Neuronal stem cell (in vitro differentiated cells): ENCODE data around the gene STAG2.
"Not testable (repeated sequence)": the region's sequence is repeated elsewhere in the genome, so short reads cannot be mapped to it uniquely, and the experiment has no call there.

Experiments
- DNase-seq: peaks from one replicate; pipeline ENCODE4 v3.0.0-alpha.2; 2013; ENCODE audit warnings: low spot score
- H2AFZ ChIP-seq: one replicate; pipeline ENCODE4 v1.6.1; 2013; ENCODE audit warnings: mild to moderate bottlenecking, low read length, inconsistent platforms
- H2AK5ac ChIP-seq: 2 replicates; pipeline ENCODE4 v1.6.1; 2013; ENCODE audit warnings: low read depth, mild to moderate bottlenecking, inconsistent platforms, low read length, moderate library complexity, mixed read lengths
- H2BK120ac ChIP-seq: 2 replicates; pipeline ENCODE4 v1.6.1; 2013; ENCODE audit warnings: low read depth, mild to moderate bottlenecking, inconsistent platforms, low read length, moderate library complexity, mixed read lengths
- H2BK12ac ChIP-seq: one replicate; pipeline ENCODE4 v1.6.1; 2013; ENCODE audit warnings: low read length, inconsistent platforms
- H2BK15ac ChIP-seq: 2 replicates; pipeline ENCODE4 v1.6.1; 2013; ENCODE audit warnings: mild to moderate bottlenecking, low read length, inconsistent platforms, mixed read lengths
- H2BK5ac ChIP-seq: one replicate; pipeline ENCODE4 v1.6.1; 2013; ENCODE audit warnings: inconsistent platforms, mild to moderate bottlenecking, low read length, moderate library complexity
- H3K14ac ChIP-seq: one replicate; pipeline ENCODE4 v1.6.1; 2013; ENCODE audit warnings: low read length, inconsistent platforms
- H3K18ac ChIP-seq: 2 replicates; pipeline ENCODE4 v1.6.1; 2013; ENCODE audit warnings: low read length, inconsistent platforms
- H3K23ac ChIP-seq: 2 replicates; pipeline ENCODE4 v1.6.1; 2013; ENCODE audit warnings: low read depth, mild to moderate bottlenecking, mixed read lengths, low read length, inconsistent platforms; ENCODE audit not compliant: poor library complexity
- H3K27ac ChIP-seq: replicated peaks from 3 replicates; pipeline ENCODE4 v1.5.1; 2013; ENCODE audit warnings: low read length, inconsistent platforms
- H3K27me3 ChIP-seq, 3 experiments: 2 replicates each; pipeline ENCODE4 v1.6.1; 2013; ENCODE audit warnings: low read length in 3 of 3, mild to moderate bottlenecking in 2 of 3, inconsistent platforms in 1 of 3, low read depth in 1 of 3, mixed read lengths in 1 of 3, moderate library complexity in 1 of 3; ENCODE audit not compliant: control insufficient read depth in 3 of 3, insufficient read depth in 3 of 3
- H3K36me3 ChIP-seq, 2 donors: replicated peaks in 1 of 2; 2 replicates each; pipeline ENCODE4 v1.6.1; 2013; ENCODE audit warnings: low read length in 2 of 2; ENCODE audit not compliant: control insufficient read depth in 2 of 2, insufficient read depth in 2 of 2
- H3K4ac ChIP-seq: 2 replicates; pipeline ENCODE4 v1.6.1; 2013; ENCODE audit warnings: inconsistent platforms, mild to moderate bottlenecking, low read length, moderate library complexity
- H3K4me1 ChIP-seq, 2 donors: 1 replicate in 1 of 2; 2 replicates in 1 of 2; pipeline ENCODE4 v1.6.1; 2013; ENCODE audit warnings: low read length in 2 of 2, low read depth in 1 of 2; ENCODE audit not compliant: control insufficient read depth in 2 of 2, insufficient read depth in 1 of 2
- H3K4me2 ChIP-seq: one replicate; pipeline ENCODE4 v1.6.1; 2013; ENCODE audit warnings: mild to moderate bottlenecking, low read length, inconsistent platforms; ENCODE audit not compliant: insufficient read depth, poor library complexity, severe bottlenecking
- H3K4me3 ChIP-seq, 2 donors: 2 replicates each; pipeline ENCODE4 v1.5.1; 2013; ENCODE audit warnings: low read length in 2 of 2, mild to moderate bottlenecking in 2 of 2, inconsistent platforms in 1 of 2, moderate library complexity in 1 of 2
- H3K79me1 ChIP-seq: one replicate; pipeline ENCODE4 v1.6.1; 2013; ENCODE audit warnings: low read depth, mild to moderate bottlenecking, inconsistent platforms, low read length, moderate library complexity
- H3K9ac ChIP-seq: one replicate; pipeline ENCODE4 v1.6.1; 2013; ENCODE audit warnings: mild to moderate bottlenecking, low read depth, low read length, inconsistent platforms; ENCODE audit not compliant: poor library complexity
- H3K9me3 ChIP-seq, 2 donors: replicated peaks in 1 of 2; 2 replicates each; pipeline versions ENCODE3 to v1.6.1; 2013; ENCODE audit warnings: low read length in 2 of 2, mild to moderate bottlenecking in 2 of 2, inconsistent platforms in 1 of 2, low read depth in 1 of 2, mixed read lengths in 1 of 2, moderate library complexity in 1 of 2; ENCODE audit not compliant: control insufficient read depth in 2 of 2, insufficient read depth in 1 of 2
- H4K8ac ChIP-seq: one replicate; pipeline ENCODE4 v1.6.1; 2013; ENCODE audit warnings: low read depth, mild to moderate bottlenecking, inconsistent platforms, low read length, moderate library complexity
- H4K91ac ChIP-seq: one replicate; pipeline ENCODE4 v1.6.1; 2013; ENCODE audit warnings: low read length, low read depth, mild to moderate bottlenecking, inconsistent platforms; ENCODE audit not compliant: poor library complexity
- WGBS, 2 donors: extraction: QIAGEN DNeasy Blood & Tissue Kit; methylation state at CpG; one replicate each; pipeline ENCODE4 v1.1.7; 2013; ENCODE audit warnings: missing lambda C conversion rate in 2 of 2, mixed read lengths in 1 of 2; ENCODE audit not compliant: insufficient read length in 2 of 2, insufficient replicate concordance in 1 of 2; ENCODE audit errors: extremely low coverage in 2 of 2; 5-methylcytosine and 5-hydroxymethylcytosine counted together

The STAG2 gene

DNA sequence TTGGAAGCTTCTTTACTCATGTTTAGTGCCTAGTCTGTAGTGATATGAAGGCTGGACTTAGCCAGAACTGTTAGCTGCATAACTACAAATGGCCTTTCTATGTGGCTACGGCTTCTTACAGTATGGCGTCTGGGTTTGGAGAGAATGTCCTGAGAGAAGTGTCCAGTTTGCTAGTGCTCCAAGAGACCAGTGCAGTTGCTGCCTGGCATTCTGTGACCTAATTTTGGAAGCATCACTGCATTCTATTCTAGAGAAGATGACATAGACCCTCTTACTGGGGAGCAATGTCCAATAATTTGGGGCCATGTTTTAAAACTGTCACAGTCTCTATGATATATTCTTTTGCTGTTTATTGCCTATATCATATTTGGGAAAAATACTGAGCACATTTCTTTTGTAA lies 74.2 kb downstream of the STAG2 start:
- Histone ChIP-seq H2BK120ac (no peak overlapping the region), H3K27ac (no peak overlapping the region), H3K4me3 (no peak overlapping the region), H2AK5ac (no peak overlapping the region), H3K4me1 (no peaks in the 10 kb centered on the region), H2BK15ac (no peak overlapping the region), H3K18ac (no peak overlapping the region), H2BK5ac (no peak overlapping the region), H2AFZ (no peak overlapping the region), H3K36me3 (peaks cover 0 to 71% of the 10 kb centered on the region in 2 donors), H4K8ac (no peak overlapping the region), H3K23ac (no peak overlapping the region), H3K14ac (no peak overlapping the region), H3K4ac (no peak overlapping the region), H3K79me1 (peaks cover 2% of the 10 kb centered on the region), H3K27me3 (no peaks in the 10 kb centered on the region), H2BK12ac (no peak overlapping the region), H3K4me2 (no peak overlapping the region), H4K91ac (no peak overlapping the region), H3K9me3 (no peaks in the 10 kb centered on the region), H3K9ac (no peak overlapping the region)
- no CpG with 5 or more reads among the region's 2 CpGs for WGBS, 2 donors
- no peak for DNase-seq

DNA sequence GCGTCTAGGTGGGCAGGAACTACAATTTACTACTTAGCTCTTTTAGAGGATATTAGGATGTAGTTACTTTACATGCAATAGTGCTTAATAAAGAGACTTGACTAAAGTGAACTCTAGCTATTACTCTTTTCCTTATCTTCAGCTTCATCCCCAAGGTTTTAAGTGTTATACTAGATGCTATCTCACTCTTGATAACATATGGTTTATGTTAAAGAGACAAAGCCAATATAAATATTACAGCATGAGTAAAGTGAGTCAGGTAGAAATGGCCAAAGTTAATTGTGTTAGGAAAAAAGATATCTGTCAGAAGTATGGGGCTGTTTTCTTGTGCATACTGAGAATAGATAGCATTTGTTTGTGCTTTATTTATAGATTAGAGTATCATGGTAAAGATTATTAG lies 80.5 kb downstream of the STAG2 start:
- Histone ChIP-seq H3K4ac (no peak overlapping the region), H2BK120ac (no peak overlapping the region), H2BK12ac (no peak overlapping the region), H2BK15ac (no peak overlapping the region), H3K4me3 (no peak overlapping the region), H3K9me3 (no peaks in the 10 kb centered on the region), H2AFZ (no peak overlapping the region), H3K4me1 (no peaks in the 10 kb centered on the region), H3K27ac (no peak overlapping the region), H4K91ac (no peak overlapping the region), H4K8ac (no peak overlapping the region), H3K14ac (no peak overlapping the region), H3K36me3 (peaks cover 0 to 86% of the 10 kb centered on the region in 2 donors), H2AK5ac (no peak overlapping the region), H3K18ac (no peak overlapping the region), H2BK5ac (no peak overlapping the region), H3K79me1 (peaks cover 2% of the 10 kb centered on the region), H3K27me3 (no peaks in the 10 kb centered on the region), H3K9ac (no peak overlapping the region), H3K23ac (no peak overlapping the region), H3K4me2 (no peak overlapping the region)
- WGBS, 2 donors, result no CpG with 5 or more reads among the region's 1 CpG
- DNase-seq, result no peak

DNA sequence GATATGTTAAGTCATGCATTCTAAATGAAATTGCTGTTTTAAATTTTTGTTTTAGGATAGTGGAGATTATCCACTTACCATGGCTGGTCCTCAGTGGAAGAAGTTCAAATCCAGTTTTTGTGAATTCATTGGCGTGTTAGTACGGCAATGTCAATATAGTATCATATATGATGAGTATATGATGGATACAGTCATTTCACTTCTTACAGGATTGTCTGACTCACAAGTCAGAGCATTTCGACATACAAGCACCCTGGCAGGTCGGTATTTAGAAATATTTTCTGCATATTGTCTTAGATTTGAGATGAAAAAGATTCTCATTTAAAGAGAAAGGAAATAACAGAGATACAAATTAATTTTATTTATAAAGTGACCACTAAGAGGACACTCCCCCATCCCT lies 83.6 kb downstream of the STAG2 start:
- Histone ChIP-seq H3K27ac (no peak overlapping the region), H3K4me2 (no peak overlapping the region), H3K79me1 (no peaks in the 10 kb centered on the region), H3K36me3 (peaks cover 4 to 89% of the 10 kb centered on the region in 2 donors), H2AK5ac (no peak overlapping the region), H2AFZ (no peak overlapping the region), H3K9ac (no peak overlapping the region), H3K27me3 (no peaks in the 10 kb centered on the region), H3K23ac (no peak overlapping the region), H2BK15ac (no peak overlapping the region), H2BK120ac (no peak overlapping the region), H3K14ac (no peak overlapping the region), H2BK12ac (no peak overlapping the region), H3K4me1 (no peaks in the 10 kb centered on the region), H4K8ac (no peak overlapping the region), H2BK5ac (no peak overlapping the region), H3K4me3 (no peak overlapping the region), H3K4ac (no peak overlapping the region), H3K18ac (no peak overlapping the region), H3K9me3 (no peaks in the 10 kb centered on the region), H4K91ac (no peak overlapping the region)
- whole genome bisulfite sequencing, 2 donors, result no CpG with 5 or more reads among the region's 4 CpGs
- no peak for DNase-seq

DNA sequence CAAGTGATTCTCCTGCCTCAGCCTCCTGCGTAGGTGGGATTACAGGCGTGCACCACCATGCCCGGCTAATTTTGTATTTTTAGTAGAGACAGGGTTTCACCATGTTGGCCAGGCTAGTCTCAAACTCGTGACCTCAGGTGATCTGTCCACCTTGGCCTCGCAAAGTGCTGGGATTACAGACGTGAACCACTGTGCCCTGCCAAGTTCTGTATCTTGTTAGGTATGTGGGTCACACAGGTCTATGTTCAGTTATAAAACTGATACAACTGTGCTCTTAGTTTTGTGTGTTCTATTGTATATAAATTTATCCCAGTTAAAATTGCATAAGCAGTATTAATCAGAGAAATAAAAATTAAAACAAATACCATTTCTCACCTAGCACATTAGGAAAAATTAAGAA lies 122.9 kb downstream of the STAG2 start:
- not testable (repeated sequence) for H3K9me3 ChIP-seq, H2BK15ac ChIP-seq, H3K4me1 ChIP-seq, H2BK5ac ChIP-seq, H3K4me2 ChIP-seq, H2AK5ac ChIP-seq, H3K18ac ChIP-seq, H3K14ac ChIP-seq, H3K23ac ChIP-seq, H2BK12ac ChIP-seq, H3K4ac ChIP-seq, H3K79me1 ChIP-seq, H3K27ac ChIP-seq, H3K27me3 ChIP-seq, H3K9ac ChIP-seq, DNase-seq, H4K91ac ChIP-seq, H3K4me3 ChIP-seq, H4K8ac ChIP-seq, H2BK120ac ChIP-seq, H2AFZ ChIP-seq
- WGBS, 2 donors, result no CpG with 5 or more reads among the region's 6 CpGs
- H3K36me3 ChIP-seq, result peaks cover 7 to 95% of the 10 kb centered on the region in 2 donors
